ENCODE results near the gene ACAD11. TPM values are rescaled to one million over a fixed set of nuclear protein-coding genes. Genes with fewer than 3 reads are reported as not detected.
"Not testable (repeated sequence)": the region's sequence is repeated elsewhere in the genome, so short reads cannot be mapped to it uniquely, and the experiment has no call there.

Gene ACAD11
- total RNA-seq, 2 experiments from 2014 or later = 16.1 to 16.9 TPM

DNA sequence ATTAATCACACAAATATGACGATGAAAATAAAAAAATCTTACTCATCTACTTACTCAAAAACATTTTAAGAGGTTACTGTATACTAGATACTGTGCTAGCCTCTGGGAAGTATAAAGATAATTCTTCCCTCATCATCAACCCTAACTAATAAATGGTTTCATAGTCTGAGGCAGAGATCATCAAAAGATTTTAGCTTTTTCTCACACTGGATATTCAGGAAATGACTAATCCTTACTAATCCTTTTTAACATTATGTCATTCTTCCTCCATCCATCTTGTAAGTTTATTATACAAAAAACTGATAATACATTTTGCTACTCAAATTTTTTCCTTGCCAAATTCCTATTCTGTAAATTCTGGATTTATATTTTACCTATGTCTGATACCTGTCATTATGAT is 29.7 kb downstream of the ACAD11 start:
- no peak overlapping the region for H3K27ac Mint-ChIP-seq
- intact Hi-C loops (cut with DNase I, micrococcal nuclease) = no loop called here

DNA sequence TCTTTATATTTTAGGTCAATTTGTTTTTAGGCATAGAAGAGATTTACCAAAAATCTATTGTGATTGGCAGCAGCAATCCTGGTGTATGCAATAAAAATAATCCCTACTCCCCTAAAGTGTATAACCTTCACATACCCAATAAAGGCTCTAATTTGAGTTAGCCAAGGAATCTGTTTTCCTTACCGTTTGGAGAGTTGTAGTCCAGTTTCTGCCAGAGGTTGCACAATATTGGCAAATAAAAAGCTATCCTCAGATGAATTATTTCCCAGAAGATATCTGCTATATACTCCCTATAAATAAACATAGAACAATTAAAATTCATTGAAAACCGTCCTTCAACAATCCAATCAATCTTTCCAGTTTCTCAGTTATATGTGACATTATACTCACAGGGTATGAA is 31.5 kb downstream of the ACAD11 start:
- H3K27me3 Mint-ChIP-seq = no peaks in the 10 kb centered on the region
- peaks cover 9% of the 10 kb centered on the region for H3K36me3 Mint-ChIP-seq (ENCODE audit: low read depth)
- ChIA-PET POLR2A (no interaction called here), CTCF (no interaction called here)
- H3K27ac Mint-ChIP-seq = no peak overlapping the region
- no peaks in the 10 kb centered on the region for H3K9me3 Mint-ChIP-seq (ENCODE audit: low read depth)
- DNase-seq (no peak), ATAC-seq (no peak)
- peaks cover 6% of the 10 kb centered on the region for H3K4me1 Mint-ChIP-seq
- no peak overlapping the region for H3K4me3 Mint-ChIP-seq
- intact Hi-C loops (cut with DNase I, micrococcal nuclease) = no loop called here

More for the DNA sequence above, 29.7 kb downstream of the ACAD11 start:
- no peak for ATAC-seq
- Mint-ChIP-seq H3K27me3 (no peaks in the 10 kb centered on the region), H3K4me3 (no peak overlapping the region), H3K4me1 (peaks cover 6% of the 10 kb centered on the region), H3K9me3 (ENCODE audit: low read depth) (no peaks in the 10 kb centered on the region), H3K36me3 (ENCODE audit: low read depth) (peaks cover 11% of the 10 kb centered on the region)
- DNase-seq = no peak
- ChIA-PET CTCF (no interaction called here), POLR2A (no interaction called here)

DNA sequence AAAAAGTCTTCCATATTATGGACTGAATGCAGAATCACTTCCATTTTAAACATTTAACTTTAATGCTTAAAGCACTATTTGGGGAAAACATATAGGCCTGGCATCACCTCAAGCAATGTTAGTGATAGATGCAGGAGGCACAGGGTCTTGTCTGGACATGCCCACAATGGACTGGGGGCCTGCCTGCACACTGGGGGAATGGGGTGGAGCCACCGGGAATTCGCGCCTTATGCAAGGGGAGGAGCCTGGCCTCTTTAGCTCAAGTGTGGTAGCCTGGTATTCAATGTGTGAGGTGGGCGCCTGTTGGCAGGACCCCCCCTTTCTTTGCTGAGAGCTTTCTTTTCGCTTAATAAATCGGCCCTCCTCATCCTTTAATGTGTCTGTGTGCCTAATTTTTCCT is 32.7 kb downstream of the ACAD11 start:
- Mint-ChIP-seq H3K27ac (no peak overlapping the region), H3K4me3 (no peak overlapping the region), H3K4me1 (peaks cover 6% of the 10 kb centered on the region), H3K9me3 (ENCODE audit: low read depth) (no peaks in the 10 kb centered on the region), H3K36me3 (ENCODE audit: low read depth) (peaks cover 8% of the 10 kb centered on the region), H3K27me3 (no peaks in the 10 kb centered on the region)
- DNase-seq (no peak), ATAC-seq (no peak)
- ChIA-PET POLR2A (no interaction called here), CTCF (interaction anchor here (2.3 kb wide), 1 partner anchor 15 kb away, joined by 12 read pairs; no protein-coding TSS in a partner anchor)
- intact Hi-C loops (cut with DNase I, micrococcal nuclease) = no loop called here

DNA sequence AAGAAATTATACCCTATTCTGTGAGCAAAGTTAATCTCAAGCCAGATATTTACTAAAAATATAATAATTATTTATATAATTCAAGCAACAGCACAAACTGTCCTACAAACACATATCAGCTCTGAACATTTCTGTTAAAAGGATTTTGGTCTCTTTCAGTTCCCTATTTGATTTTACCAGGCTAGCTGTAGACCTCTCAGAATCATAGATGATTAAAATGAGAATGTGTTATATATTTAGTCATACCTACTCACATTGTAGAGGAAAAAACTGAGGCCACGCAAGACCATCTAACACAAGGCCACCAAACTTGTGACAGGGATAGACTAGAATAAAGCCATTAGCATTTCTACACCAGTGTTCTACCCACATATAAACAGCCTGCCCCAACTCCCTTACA is 34.0 kb downstream of the ACAD11 start:
- no peaks in the 10 kb centered on the region for H3K9me3 Mint-ChIP-seq (ENCODE audit: low read depth)
- ChIA-PET POLR2A (no interaction called here), CTCF (interaction anchor here (2.3 kb wide), 1 partner anchor 17 kb away, joined by 12 read pairs; no protein-coding TSS in a partner anchor)
- H3K27ac Mint-ChIP-seq = no peak overlapping the region
- intact Hi-C loops (cut with DNase I, micrococcal nuclease) = no loop called here
- peaks cover 6% of the 10 kb centered on the region for H3K4me1 Mint-ChIP-seq
- DNase-seq (no peak), ATAC-seq (no peak)
- H3K4me3 Mint-ChIP-seq = no peak overlapping the region
- H3K27me3 Mint-ChIP-seq = no peaks in the 10 kb centered on the region
- peaks cover 16% of the 10 kb centered on the region for H3K36me3 Mint-ChIP-seq (ENCODE audit: low read depth)

DNA sequence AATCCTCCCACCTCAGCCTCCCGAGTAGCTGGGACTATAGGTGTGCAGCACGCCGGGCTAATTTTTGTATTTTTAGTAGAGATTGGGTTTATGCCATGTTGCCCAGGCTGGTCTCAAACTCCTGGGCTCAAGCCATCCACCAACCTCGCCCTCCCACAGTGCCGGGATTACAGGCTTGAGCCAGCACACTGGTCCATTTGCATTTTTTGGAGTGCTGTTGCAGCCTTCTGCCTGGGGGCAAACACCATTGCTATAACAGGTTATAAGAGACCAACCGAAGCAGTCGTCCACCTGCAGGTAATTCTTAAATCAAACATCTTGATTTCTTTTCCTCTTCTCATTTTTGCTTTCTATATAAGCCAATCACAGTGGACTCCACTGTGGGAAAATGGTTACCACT is 34.8 kb downstream of the ACAD11 start:
- Mint-ChIP-seq H3K36me3 (ENCODE audit: low read depth) (peaks cover 14% of the 10 kb centered on the region), H3K9me3 (ENCODE audit: low read depth) (no peaks in the 10 kb centered on the region), H3K4me1 (peaks cover 2% of the 10 kb centered on the region), H3K27me3 (no peaks in the 10 kb centered on the region), H3K4me3 (no peak overlapping the region), H3K27ac (no peak overlapping the region)
- ChIA-PET POLR2A (no interaction called here), CTCF (no interaction called here)
- intact Hi-C loops (cut with DNase I, micrococcal nuclease) = no loop called here
- ATAC-seq = no peak
- DNase-seq = no peak

DNA sequence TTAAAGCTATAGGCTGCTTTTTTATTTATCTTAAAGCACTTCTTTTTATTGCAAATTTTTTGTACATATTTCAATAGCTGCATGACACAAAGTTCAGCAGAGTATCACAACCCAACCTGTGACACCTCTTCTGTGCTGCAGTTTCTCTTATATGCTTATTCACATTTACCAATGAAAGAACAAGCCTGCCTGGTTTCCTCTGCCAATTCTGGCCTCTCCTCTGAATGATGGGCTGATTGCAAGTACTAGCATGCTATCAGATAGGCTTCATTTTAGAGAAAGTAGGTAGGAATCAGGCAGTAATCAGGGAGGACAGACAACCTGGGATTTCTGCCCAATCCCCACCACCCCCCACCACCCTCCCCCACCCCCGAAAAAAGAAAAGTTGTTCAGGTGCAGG is 36.0 kb downstream of the ACAD11 start:
- no peak overlapping the region for H3K27ac Mint-ChIP-seq
- H3K27me3 Mint-ChIP-seq = no peaks in the 10 kb centered on the region
- no peaks in the 10 kb centered on the region for H3K9me3 Mint-ChIP-seq (ENCODE audit: low read depth)
- POLR2A ChIA-PET = no interaction called here
- no peaks in the 10 kb centered on the region for H3K4me1 Mint-ChIP-seq
- intact Hi-C loops (cut with DNase I, micrococcal nuclease) = no loop called here
- H3K4me3 Mint-ChIP-seq = no peak overlapping the region
- H3K36me3 Mint-ChIP-seq (ENCODE audit: low read depth) = peaks cover 14% of the 10 kb centered on the region
- DNase-seq (no peak), ATAC-seq (no peak)
- CTCF ChIA-PET = interaction anchor here (0.7 to 1.0 kb wide), 2 partner anchors 12 to 56 kb away, joined by 3 read pairs; no protein-coding TSS in a partner anchor

DNA sequence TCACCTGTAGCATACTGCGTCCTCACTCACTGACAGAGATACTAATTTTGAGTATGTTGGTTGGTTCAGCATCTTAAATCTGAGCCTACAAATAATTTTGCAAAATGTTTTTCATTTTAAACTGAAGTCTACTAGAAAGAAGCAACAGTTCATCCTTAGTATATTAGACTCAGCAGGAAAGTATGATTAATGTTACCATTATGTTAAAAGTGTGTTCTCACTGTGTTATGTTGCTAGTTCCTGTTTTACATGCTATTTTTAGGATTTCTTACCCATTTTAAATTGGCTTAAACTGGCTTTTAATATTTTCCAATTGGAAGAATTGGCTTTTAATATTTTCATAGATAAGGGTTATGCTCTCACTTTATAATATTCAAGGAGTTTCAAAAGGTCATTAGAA is 36.8 kb downstream of the ACAD11 start:
- Mint-ChIP-seq H3K36me3 (ENCODE audit: low read depth) (peaks cover 15% of the 10 kb centered on the region), H3K9me3 (ENCODE audit: low read depth) (no peaks in the 10 kb centered on the region), H3K27ac (no peak overlapping the region), H3K4me3 (no peak overlapping the region), H3K27me3 (no peaks in the 10 kb centered on the region), H3K4me1 (no peaks in the 10 kb centered on the region)
- DNase-seq (no peak), ATAC-seq (no peak)
- CTCF ChIA-PET = interaction anchor here (0.7 to 1.0 kb wide), 2 partner anchors 13 to 57 kb away, joined by 3 read pairs; no protein-coding TSS in a partner anchor
- POLR2A ChIA-PET = no interaction called here
- intact Hi-C loops (cut with DNase I, micrococcal nuclease) = no loop called here

DNA sequence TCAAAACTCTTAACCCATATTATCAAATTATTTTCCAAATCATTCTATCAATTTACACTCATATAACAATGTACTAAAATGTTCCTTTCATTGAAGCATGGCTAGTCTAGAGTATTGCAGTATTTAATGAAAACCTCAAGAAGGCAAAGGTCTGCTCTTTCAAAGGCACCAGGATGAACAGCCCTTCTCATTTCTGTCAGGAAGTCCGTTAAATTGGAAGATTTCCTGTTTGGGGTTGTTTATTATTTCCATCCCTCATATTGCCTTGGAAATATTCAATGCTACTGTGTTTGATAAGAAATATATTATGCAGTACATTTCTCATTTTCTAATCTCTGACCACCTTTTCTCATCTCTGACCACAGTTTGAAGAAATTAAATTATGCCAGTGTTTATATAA is 37.5 kb downstream of the ACAD11 start:
- CTCF ChIA-PET = no interaction called here
- DNase-seq (no peak), ATAC-seq (no peak)
- H3K4me3 Mint-ChIP-seq = no peak overlapping the region
- H3K9me3 Mint-ChIP-seq (ENCODE audit: low read depth) = no peaks in the 10 kb centered on the region
- H3K27me3 Mint-ChIP-seq = no peaks in the 10 kb centered on the region
- peaks cover 20% of the 10 kb centered on the region for H3K36me3 Mint-ChIP-seq (ENCODE audit: low read depth)
- H3K4me1 Mint-ChIP-seq = no peaks in the 10 kb centered on the region
- POLR2A ChIA-PET = no interaction called here
- H3K27ac Mint-ChIP-seq = no peak overlapping the region
- intact Hi-C loops (cut with DNase I, micrococcal nuclease) = no loop called here

DNA sequence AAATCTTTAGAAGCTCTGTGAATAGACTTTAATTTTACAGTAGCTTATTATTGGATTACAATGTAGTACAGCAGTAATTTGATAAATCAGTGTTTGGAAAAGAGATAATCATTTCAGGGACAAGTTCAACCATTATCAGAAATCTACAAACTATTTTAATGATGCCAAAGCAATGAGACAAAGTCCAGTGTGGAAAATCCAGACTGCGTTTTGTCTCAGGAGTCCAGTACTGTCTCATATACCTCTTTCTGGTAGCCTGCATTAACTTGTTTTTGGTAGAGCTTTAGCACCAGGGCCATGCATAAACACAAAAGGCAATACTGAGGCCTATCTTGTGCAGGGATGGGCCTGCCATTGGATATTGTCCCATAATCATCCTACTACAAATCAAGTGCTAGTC is 42.8 kb downstream of the ACAD11 start:
- Mint-ChIP-seq H3K4me1 (no peaks in the 10 kb centered on the region), H3K4me3 (no peak overlapping the region), H3K27ac (no peak overlapping the region), H3K9me3 (ENCODE audit: low read depth) (peaks cover 4% of the 10 kb centered on the region), H3K27me3 (no peaks in the 10 kb centered on the region), H3K36me3 (ENCODE audit: low read depth) (peaks cover 35% of the 10 kb centered on the region)
- POLR2A ChIA-PET = no interaction called here
- CTCF ChIA-PET = interaction anchor here (0.6 kb wide), 1 partner anchor 23 kb away, joined by 3 read pairs; no protein-coding TSS in a partner anchor
- intact Hi-C loops (cut with DNase I, micrococcal nuclease) = no loop called here
- no peak for ATAC-seq
- DNase-seq = no peak

DNA sequence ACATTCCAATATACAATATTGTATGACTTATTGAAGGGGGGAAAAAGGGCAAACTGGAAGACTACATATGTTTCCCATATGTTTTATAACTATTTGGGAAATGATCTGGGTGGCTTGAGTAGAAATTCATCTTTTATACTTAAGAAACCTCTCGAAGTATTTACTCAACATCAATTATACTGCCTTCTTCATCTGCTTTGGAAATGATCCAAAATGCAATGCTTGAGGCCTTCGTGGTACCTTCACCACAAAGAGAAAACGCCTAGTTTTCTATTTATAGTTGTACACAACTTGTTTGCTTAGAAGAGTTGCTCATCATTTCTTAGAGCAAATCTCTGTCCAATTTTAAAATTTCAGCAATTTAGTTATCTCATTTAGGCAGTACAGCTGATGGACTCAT is 43.7 kb downstream of the ACAD11 start:
- DNase-seq = no peak
- POLR2A ChIA-PET = no interaction called here
- H3K4me3 Mint-ChIP-seq = no peak overlapping the region
- peaks cover 36% of the 10 kb centered on the region for H3K36me3 Mint-ChIP-seq (ENCODE audit: low read depth)
- ATAC-seq = no peak
- H3K27ac Mint-ChIP-seq = no peak overlapping the region
- H3K4me1 Mint-ChIP-seq = no peaks in the 10 kb centered on the region
- intact Hi-C loops (cut with DNase I, micrococcal nuclease) = no loop called here
- peaks cover 4% of the 10 kb centered on the region for H3K9me3 Mint-ChIP-seq (ENCODE audit: low read depth)
- H3K27me3 Mint-ChIP-seq = no peaks in the 10 kb centered on the region
- CTCF ChIA-PET = no interaction called here

DNA sequence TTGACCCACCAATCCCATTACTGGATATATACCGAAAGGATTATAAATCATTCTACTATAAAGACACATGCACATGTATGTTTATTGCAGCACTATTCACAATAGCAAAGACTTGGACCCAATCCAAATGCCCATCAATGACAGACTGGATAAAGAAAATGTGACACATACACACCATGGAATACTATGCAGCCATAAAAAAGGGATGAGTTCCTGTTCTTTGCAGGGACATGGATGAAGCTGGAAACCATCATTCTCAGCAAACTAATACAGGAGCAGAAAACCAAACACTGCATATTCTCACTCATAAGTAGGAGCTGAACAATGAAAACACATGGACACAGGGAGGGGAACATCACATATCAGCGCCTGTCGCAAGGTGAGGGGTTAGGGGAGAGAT is 44.3 kb downstream of the ACAD11 start:
- H3K27ac Mint-ChIP-seq; H3K4me1 Mint-ChIP-seq; ATAC-seq; H3K4me3 Mint-ChIP-seq; POLR2A ChIA-PET; H3K27me3 Mint-ChIP-seq; DNase-seq; CTCF ChIA-PET; intact Hi-C loops (cut with DNase I, micrococcal nuclease); H3K9me3 Mint-ChIP-seq (ENCODE audit: low read depth): not testable (repeated sequence)
- H3K36me3 Mint-ChIP-seq (ENCODE audit: low read depth) = peaks cover 35% of the 10 kb centered on the region

DNA sequence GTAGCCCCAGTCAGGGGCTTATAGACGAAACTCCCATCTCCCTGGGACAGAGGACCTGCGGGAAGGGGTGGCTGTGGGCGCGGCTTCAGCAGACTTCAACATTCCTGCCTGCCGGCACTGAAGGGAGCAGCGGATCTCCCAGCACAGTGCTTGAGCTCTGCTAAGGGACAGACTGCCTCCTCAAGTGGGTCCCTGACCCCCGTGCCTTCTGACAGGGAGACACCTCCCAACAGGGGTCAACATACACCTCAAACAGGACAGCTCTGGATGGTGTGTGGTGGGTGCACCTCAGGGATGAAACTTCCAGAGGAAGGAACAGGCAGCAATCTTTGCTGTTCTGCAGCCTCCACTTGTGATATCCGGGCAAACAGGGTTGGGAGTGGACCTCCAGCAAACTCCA is 53.0 kb downstream of the ACAD11 start:
- CTCF ChIA-PET = interaction anchor here (0.7 kb wide), 1 partner anchor 133 kb away, joined by 3 read pairs; no protein-coding TSS in a partner anchor
- H3K9me3 Mint-ChIP-seq (ENCODE audit: low read depth); POLR2A ChIA-PET; H3K4me1 Mint-ChIP-seq; H3K27ac Mint-ChIP-seq; H3K4me3 Mint-ChIP-seq; DNase-seq; H3K27me3 Mint-ChIP-seq; intact Hi-C loops (cut with DNase I, micrococcal nuclease); ATAC-seq: not testable (repeated sequence)
- H3K36me3 Mint-ChIP-seq (ENCODE audit: low read depth) = peaks cover 50% of the 10 kb centered on the region

DNA sequence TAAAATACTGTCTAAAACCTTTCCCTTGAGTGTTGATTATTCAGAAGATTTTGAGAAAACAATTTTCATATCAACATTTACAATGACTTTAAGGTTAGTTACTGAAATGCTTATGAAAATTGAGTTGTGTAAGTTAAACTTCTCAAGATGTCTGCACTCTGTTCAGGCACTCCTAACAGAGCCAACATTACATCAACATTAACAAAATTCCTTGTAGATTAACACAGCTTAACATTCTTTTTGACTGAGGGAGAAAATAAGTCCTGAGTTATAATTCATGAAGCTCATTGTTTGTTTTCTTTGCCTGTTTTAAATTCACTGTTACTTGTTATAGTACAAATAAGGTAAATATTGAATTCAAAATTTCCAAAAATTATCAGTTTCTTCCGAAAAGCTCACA is 53.5 kb downstream of the ACAD11 start:
- DNase-seq (no peak), ATAC-seq (no peak)
- Mint-ChIP-seq H3K27me3 (no peaks in the 10 kb centered on the region), H3K9me3 (ENCODE audit: low read depth) (no peaks in the 10 kb centered on the region), H3K36me3 (ENCODE audit: low read depth) (peaks cover 47% of the 10 kb centered on the region), H3K4me3 (no peak overlapping the region), H3K4me1 (no peaks in the 10 kb centered on the region), H3K27ac (no peak overlapping the region)
- POLR2A ChIA-PET = no interaction called here
- CTCF ChIA-PET = no interaction called here
- intact Hi-C loops (cut with DNase I, micrococcal nuclease) = no loop called here

Measured in activated CD4-positive, alpha-beta T cell treated with anti-CD3 and anti-CD28 coated beads for 36 hours (primary cell).